C4-2B (cell line): Measurements from ENCODE around the gene PRKG1.

Experiments used
- H3K27ac ChIP-seq: fragments of 450-650 bp; 2 replicates; pipeline ENCODE4 v1.5.1; 2017
- CTCF ChIP-seq: fragments of 450-650 bp; conservative IDR thresholded peaks from 2 replicates; pipeline ENCODE4 v1.5.1; 2017; ENCODE audit warnings: mild to moderate bottlenecking
- ZFX ChIP-seq: fragments of 450-650 bp; IDR thresholded peaks from 2 replicates; pipeline ENCODE4 v1.6.1; 2017

PRKG1 gene

GRCh38 chr10:51806079-51806835 is 732.0 kb downstream of the PRKG1 start:
- TF ChIP-seq ZFX (no peak), CTCF (no peak)

GRCh38 chr10:51808187-51808586 is 733.9 kb downstream of the PRKG1 start:
- no peak overlapping the region for H3K27ac ChIP-seq
- TF ChIP-seq CTCF (no peak), ZFX (no peak)

More at GRCh38 chr10:51806079-51806835, 732.0 kb downstream of the PRKG1 start:
- H3K27ac ChIP-seq: no peak overlapping the region

- no peak overlapping the region for H3K27ac ChIP-seq
- TF ChIP-seq ZFX: no peak
- no peak for TF ChIP-seq CTCF
Measured at GRCh38 chr10:51815723-51816122, 741.4 kb downstream of the PRKG1 start.

- no peak overlapping the region for H3K27ac ChIP-seq
- TF ChIP-seq CTCF (no peak), ZFX (no peak)
Measured at GRCh38 chr10:51821045-51821444, 746.8 kb downstream of the PRKG1 start.

GRCh38 chr10:51821745-51822144 is 747.5 kb downstream of the PRKG1 start:
- no peak overlapping the region for H3K27ac ChIP-seq
- TF ChIP-seq ZFX (no peak), CTCF (no peak)

GRCh38 chr10:51832652-51833383 is 758.5 kb downstream of the PRKG1 start:
- no peak overlapping the region for H3K27ac ChIP-seq
- TF ChIP-seq ZFX: no peak
- no peak for TF ChIP-seq CTCF

GRCh38 chr10:51834548-51834947 is 760.3 kb downstream of the PRKG1 start:
- TF ChIP-seq CTCF: no peak
- no peak for TF ChIP-seq ZFX
- no peak overlapping the region for H3K27ac ChIP-seq
